Measurements from ENCODE around the gene CUL7. TPM values are rescaled to one million over a fixed set of nuclear protein-coding genes. Genes with fewer than 3 reads are reported as not detected.

CUL7 gene
- total RNA-seq: 28.1 and 36.9 TPM in 2 replicates

GRCh38 chr6:43053545-43054205, at the start of gene CUL7:
CUL7 (minus strand) TSS chr6:43053851; CDS start chr6:43052788, 1,063 bp downstream.

DNA sequence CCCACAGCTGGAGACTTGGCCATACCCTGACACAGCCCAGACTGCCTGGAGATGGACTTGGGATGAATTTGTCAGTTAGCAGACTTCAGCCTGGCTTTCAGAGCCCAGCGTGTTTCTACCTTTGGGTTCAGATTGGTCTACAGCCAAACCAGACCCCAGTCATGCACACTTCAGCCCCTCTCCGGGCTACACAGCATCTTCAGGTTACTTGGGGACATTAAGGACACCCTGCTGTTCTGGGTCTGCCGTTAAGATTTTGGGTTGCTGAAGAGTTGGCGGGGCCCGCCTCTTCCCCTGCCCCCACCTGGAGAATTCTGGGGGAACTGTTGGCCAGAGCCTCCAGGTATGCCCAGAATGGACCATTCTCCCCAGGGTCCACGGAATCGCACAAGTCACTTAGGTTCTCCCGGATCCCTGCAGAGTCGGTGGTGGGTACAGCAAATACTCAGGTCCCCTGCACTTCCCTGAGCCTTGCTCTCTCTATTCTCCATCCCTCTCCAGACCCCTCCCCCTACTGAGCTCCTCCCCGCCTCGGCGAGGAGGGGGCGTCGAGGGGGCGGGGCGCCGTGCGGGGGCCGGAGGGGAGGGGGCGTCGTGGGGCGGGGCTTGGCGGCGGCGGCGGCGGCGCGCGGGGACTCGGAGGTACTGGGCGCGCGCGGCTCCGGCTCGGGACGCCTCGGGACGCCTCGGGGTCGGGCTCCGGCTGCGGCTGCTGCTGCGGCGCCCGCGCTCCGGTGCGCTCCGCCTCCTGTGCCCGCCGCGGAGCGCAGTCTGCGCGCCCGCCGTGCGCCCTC, 22.2 kb upstream of the CUL7 start, which contains the start of gene PTK7:
TSS of gene PTK7 (plus strand) at position 645 of the 794 bp plus-strand sequence. CDS start 175 bp downstream, outside the sequence.

DNA sequence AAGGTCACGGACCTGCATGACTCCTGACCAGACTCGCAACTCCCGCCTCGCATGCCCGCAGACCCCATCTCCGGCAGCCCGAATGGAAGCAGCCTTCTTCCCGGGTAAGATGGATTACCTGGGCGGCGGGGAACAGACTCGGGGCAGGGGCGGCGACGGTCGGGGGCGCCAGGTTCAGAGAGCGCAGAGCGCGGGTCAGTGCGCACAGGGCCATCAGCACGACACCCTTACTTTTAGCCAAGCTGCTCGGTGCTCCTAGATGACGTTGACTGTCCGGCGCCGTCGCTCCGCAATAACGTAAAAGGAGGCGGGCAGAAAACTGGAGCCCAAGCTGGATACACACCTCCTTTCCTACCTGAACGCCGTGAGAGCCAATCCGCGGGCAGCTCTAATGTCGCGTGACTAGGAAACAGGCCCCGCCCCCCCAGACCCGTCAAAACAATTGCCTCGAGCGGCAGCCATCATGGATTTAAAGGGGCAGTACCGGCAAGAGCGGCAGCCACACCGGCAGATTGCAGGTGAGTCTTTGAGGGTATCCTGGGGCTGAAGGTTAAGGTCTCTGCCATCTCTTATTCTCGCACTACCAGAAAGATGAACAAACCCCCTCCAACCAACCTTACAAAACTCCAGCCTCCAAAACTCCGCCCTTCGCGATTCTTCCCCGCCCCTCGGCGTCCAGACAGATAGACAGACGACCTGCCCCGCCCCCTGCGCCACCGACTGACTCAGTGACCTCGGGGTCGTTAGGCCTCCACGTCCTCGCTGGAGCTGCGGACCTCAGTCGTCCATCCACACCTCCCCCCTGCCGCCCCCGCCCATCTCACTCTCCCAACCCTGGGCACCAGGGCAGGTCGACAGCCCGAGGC, 5.8 kb upstream of the CUL7 start, which contains the start of the genes KLC4 and MRPL2:
TSS of gene KLC4 (plus strand) at position 464 of the 866 bp plus-strand sequence. CDS start 1,705 bp downstream, outside the sequence.
TSS of gene MRPL2 (minus strand) at position 267 of the 866 bp plus-strand sequence. CDS start at position 214, 53 bp downstream.

GRCh38 chr6:43021270-43022047, 32.2 kb downstream of the CUL7 start, which contains the start of gene RRP36:
RRP36 (plus strand) TSS chr6:43021623; CDS start chr6:43021655, 32 bp downstream.

GRCh38 chr6:43013843-43014433, 39.7 kb downstream of the CUL7 start, which contains the start of the genes KLHDC3 and MEA1:
KLHDC3 (plus strand) TSS chr6:43014249; CDS start chr6:43017193, 2,944 bp downstream.
MEA1 (minus strand) TSS chr6:43013946; CDS start chr6:43013813, 133 bp downstream.

Other genes starting within 250 kb of the CUL7 start
- 78.2 and 79.4 TPM in 2 replicates for gene RPL7L1, start 174.2 kb downstream of the CUL7 start, total RNA-seq
- 0.12 TPM in 1 of 2 replicates, not detected in the other for gene PTCRA, start 137.8 kb downstream of the CUL7 start, total RNA-seq
- 25.8 and 31.8 TPM in 2 replicates for gene CNPY3, start 124.4 kb downstream of the CUL7 start, total RNA-seq
- gene GNMT, start 93.1 kb downstream of the CUL7 start, total RNA-seq: 0.19 TPM in 1 of 2 replicates, not detected in the other
- 24.0 and 35.3 TPM in 2 replicates for gene PEX6, start 74.7 kb downstream of the CUL7 start, total RNA-seq
- 37.7 and 40.0 TPM in 2 replicates for gene PPP2R5D, start 69.3 kb downstream of the CUL7 start, total RNA-seq
- gene MEA1, start 39.9 kb downstream of the CUL7 start, total RNA-seq: 81.7 and 91.8 TPM in 2 replicates
- gene KLHDC3, start 39.6 kb downstream of the CUL7 start, total RNA-seq: 78.5 and 82.6 TPM in 2 replicates
- 100.0 and 110 TPM in 2 replicates for gene RRP36, start 32.2 kb downstream of the CUL7 start, total RNA-seq
- gene MRPL2, start 5.6 kb upstream of the CUL7 start, total RNA-seq: 15.3 and 16.6 TPM in 2 replicates
- gene KLC4, start 5.8 kb upstream of the CUL7 start, total RNA-seq: 11.4 and 15.2 TPM in 2 replicates
- 13.2 and 13.7 TPM in 2 replicates for gene PTK7, start 22.5 kb upstream of the CUL7 start, total RNA-seq
- gene SRF, start 117.4 kb upstream of the CUL7 start, total RNA-seq: 14.5 and 15.7 TPM in 2 replicates
- gene CUL9, start 128.3 kb upstream of the CUL7 start, total RNA-seq: 21.3 and 23.7 TPM in 2 replicates
- 42.3 and 45.3 TPM in 2 replicates for gene DNPH1, start 175.6 kb upstream of the CUL7 start, total RNA-seq
- gene TTBK1, start 189.6 kb upstream of the CUL7 start, total RNA-seq: under 0.01 TPM in 2 replicates
- gene SLC22A7, start 244.4 kb upstream of the CUL7 start, total RNA-seq: not detected in 2 replicates

All from aortic smooth muscle cell (primary cell).